Erythroblast (primary cell): Measurements from ENCODE around the gene PRMT7.

Experiments
- GATA1 ChIP-seq: IDR thresholded peaks from 2 replicates; pipeline ENCODE4 v1.6.1; 2011; ENCODE audit warnings: low read depth, mild to moderate bottlenecking, control low read depth, low read length, moderate library complexity
- POLR2A ChIP-seq: IDR thresholded peaks from 2 replicates; pipeline ENCODE4 v1.6.1; 2011; ENCODE audit warnings: mild to moderate bottlenecking, low read length

GRCh38 chr16:68332411-68333121 lies 21.7 kb downstream of the PRMT7 start:
- TF ChIP-seq POLR2A, result no peak
- no peak for TF ChIP-seq GATA1
